ENCODE measurements around the gene STAP2.

Gene STAP2

GRCh38 chr19:4322942-4323665 is 15.5 kb downstream of the STAP2 start:
- ChIA-PET CTCF (no interaction called here), POLR2A (interaction anchor here (5.1 kb wide), 1 partner anchor 20 kb away, joined by 34 read pairs; the partner anchor contains the start of gene MPND)
- TF ChIP-seq ARNT (IDR thresholded peaks at IDR 0.05) (no peak), SP1 (IDR thresholded peaks at IDR 0.05) (no peak), FOXK2 (IDR thresholded peaks at IDR 0.05) (no peak), BHLHE40 (IDR thresholded peaks at IDR 0.05; ENCODE audit: borderline replicate concordance) (no peak), HDGF (IDR thresholded peaks at IDR 0.05; ENCODE audit: borderline replicate concordance) (no peak), ELF4 (IDR thresholded peaks at IDR 0.05) (no peak), NFRKB (IDR thresholded peaks at IDR 0.05) (no peak), ZNF384 (IDR thresholded peaks at IDR 0.05) (no peak), PKNOX1 (IDR thresholded peaks at IDR 0.05) (no peak), SUZ12 (IDR thresholded peaks at IDR 0.05) (no peak), FOXA1 (IDR thresholded peaks at IDR 0.05) (no peak), FOXM1 (IDR thresholded peaks at IDR 0.05; ENCODE audit: borderline replicate concordance) (no peak), L3MBTL2 (conservative IDR thresholded peaks at IDR 0.05) (no peak), LEF1 (IDR thresholded peaks at IDR 0.05; ENCODE audit: borderline replicate concordance) (no peak), TARDBP (IDR thresholded peaks at IDR 0.05) (no peak), CTBP1 (IDR thresholded peaks at IDR 0.05; ENCODE audit: borderline replicate concordance) (no peak)
- DNase-seq (ENCODE audit: extremely low spot score): no peak

GRCh38 chr19:4320419-4320818 is 18.2 kb downstream of the STAP2 start:
- DNase-seq (ENCODE audit: extremely low spot score): no peak
- TF ChIP-seq CTBP1 (IDR thresholded peaks at IDR 0.05; ENCODE audit: borderline replicate concordance): no peak
- TF ChIP-seq ELF4 (IDR thresholded peaks at IDR 0.05): no peak
- no peak for TF ChIP-seq FOXA1 (IDR thresholded peaks at IDR 0.05)
- no peak for TF ChIP-seq SP1 (IDR thresholded peaks at IDR 0.05)
- no peak for TF ChIP-seq HDGF (IDR thresholded peaks at IDR 0.05; ENCODE audit: borderline replicate concordance)
- no peak for TF ChIP-seq ARNT (IDR thresholded peaks at IDR 0.05)
- TF ChIP-seq PKNOX1 (IDR thresholded peaks at IDR 0.05): no peak
- no peak for TF ChIP-seq FOXM1 (IDR thresholded peaks at IDR 0.05; ENCODE audit: borderline replicate concordance)
- TF ChIP-seq FOXK2 (IDR thresholded peaks at IDR 0.05): no peak
- no peak for TF ChIP-seq BHLHE40 (IDR thresholded peaks at IDR 0.05; ENCODE audit: borderline replicate concordance)
- no peak for TF ChIP-seq TARDBP (IDR thresholded peaks at IDR 0.05)
- no peak for TF ChIP-seq NFRKB (IDR thresholded peaks at IDR 0.05)
- TF ChIP-seq LEF1 (IDR thresholded peaks at IDR 0.05; ENCODE audit: borderline replicate concordance): no peak
- TF ChIP-seq ZNF384 (IDR thresholded peaks at IDR 0.05): no peak
- TF ChIP-seq SUZ12 (IDR thresholded peaks at IDR 0.05): no peak
- TF ChIP-seq L3MBTL2 (conservative IDR thresholded peaks at IDR 0.05): no peak
- ChIA-PET CTCF (interaction anchor here (0.6 kb wide), 1 partner anchor 119 kb away, joined by 3 read pairs; no protein-coding TSS in a partner anchor), POLR2A (interaction anchor here (1.4 to 5.1 kb wide), 2 partner anchors 8 to 23 kb away, joined by 3 to 34 read pairs; partner anchors contain the start of gene MPND)

- no peak for DNase-seq (ENCODE audit: extremely low spot score)
- CTCF ChIA-PET: no interaction called here
- TF ChIP-seq FOXK2 (IDR thresholded peaks at IDR 0.05) (no peak), FOXM1 (IDR thresholded peaks at IDR 0.05; ENCODE audit: borderline replicate concordance) (no peak), TARDBP (IDR thresholded peaks at IDR 0.05) (no peak), SUZ12 (IDR thresholded peaks at IDR 0.05) (no peak), ELF4 (IDR thresholded peaks at IDR 0.05) (no peak), BHLHE40 (IDR thresholded peaks at IDR 0.05; ENCODE audit: borderline replicate concordance) (no peak), CTBP1 (IDR thresholded peaks at IDR 0.05; ENCODE audit: borderline replicate concordance) (no peak), LEF1 (IDR thresholded peaks at IDR 0.05; ENCODE audit: borderline replicate concordance) (no peak), HDGF (IDR thresholded peaks at IDR 0.05; ENCODE audit: borderline replicate concordance) (no peak)
- POLR2A ChIA-PET: interaction anchor here (0.7 to 5.1 kb wide), 4 partner anchors 9 to 1522 kb away, joined by 3 to 34 read pairs (median 3); partner anchors contain the start of gene MPND
Measured at GRCh38 chr19:4319067-4319718, 19.4 kb downstream of the STAP2 start.

GRCh38 chr19:4318460-4318859 is 20.2 kb downstream of the STAP2 start:
- ChIA-PET POLR2A (interaction anchor here (5.1 kb wide), 1 partner anchor 25 kb away, joined by 34 read pairs; the partner anchor contains the start of gene MPND), CTCF (no interaction called here)
- DNase-seq (ENCODE audit: extremely low spot score): no peak
- no peak for TF ChIP-seq SP1 (IDR thresholded peaks at IDR 0.05)
- TF ChIP-seq FOXM1 (IDR thresholded peaks at IDR 0.05; ENCODE audit: borderline replicate concordance): no peak
- TF ChIP-seq PKNOX1 (IDR thresholded peaks at IDR 0.05): no peak
- no peak for TF ChIP-seq FOXA1 (IDR thresholded peaks at IDR 0.05)
- TF ChIP-seq ZNF384 (IDR thresholded peaks at IDR 0.05): no peak
- TF ChIP-seq FOXK2 (IDR thresholded peaks at IDR 0.05): no peak

- DNase-seq (ENCODE audit: extremely low spot score): no peak
- ChIA-PET POLR2A (no interaction called here), CTCF (no interaction called here)
- TF ChIP-seq LEF1 (IDR thresholded peaks at IDR 0.05; ENCODE audit: borderline replicate concordance) (no peak), ELF4 (IDR thresholded peaks at IDR 0.05) (no peak), ZNF384 (IDR thresholded peaks at IDR 0.05) (no peak), SUZ12 (IDR thresholded peaks at IDR 0.05) (no peak), HDGF (IDR thresholded peaks at IDR 0.05; ENCODE audit: borderline replicate concordance) (no peak), PKNOX1 (IDR thresholded peaks at IDR 0.05) (no peak), ARNT (IDR thresholded peaks at IDR 0.05) (no peak), BHLHE40 (IDR thresholded peaks at IDR 0.05; ENCODE audit: borderline replicate concordance) (no peak), L3MBTL2 (conservative IDR thresholded peaks at IDR 0.05) (no peak), FOXK2 (IDR thresholded peaks at IDR 0.05) (no peak), NFRKB (IDR thresholded peaks at IDR 0.05) (no peak), FOXM1 (IDR thresholded peaks at IDR 0.05; ENCODE audit: borderline replicate concordance) (no peak), FOXA1 (IDR thresholded peaks at IDR 0.05) (no peak), TARDBP (IDR thresholded peaks at IDR 0.05) (no peak)
Measured at GRCh38 chr19:4316956-4317355, 21.7 kb downstream of the STAP2 start.

Data from HEK293T (cell line).